Measurements from ENCODE around the gene RSAD1.
A peak's percentile ranks its signal among the peaks of the same experiment; 100 is the strongest.
"Not testable (repeated sequence)": the region's sequence is repeated elsewhere in the genome, so short reads cannot be mapped to it uniquely, and the experiment has no call there.

RSAD1 gene

DNA sequence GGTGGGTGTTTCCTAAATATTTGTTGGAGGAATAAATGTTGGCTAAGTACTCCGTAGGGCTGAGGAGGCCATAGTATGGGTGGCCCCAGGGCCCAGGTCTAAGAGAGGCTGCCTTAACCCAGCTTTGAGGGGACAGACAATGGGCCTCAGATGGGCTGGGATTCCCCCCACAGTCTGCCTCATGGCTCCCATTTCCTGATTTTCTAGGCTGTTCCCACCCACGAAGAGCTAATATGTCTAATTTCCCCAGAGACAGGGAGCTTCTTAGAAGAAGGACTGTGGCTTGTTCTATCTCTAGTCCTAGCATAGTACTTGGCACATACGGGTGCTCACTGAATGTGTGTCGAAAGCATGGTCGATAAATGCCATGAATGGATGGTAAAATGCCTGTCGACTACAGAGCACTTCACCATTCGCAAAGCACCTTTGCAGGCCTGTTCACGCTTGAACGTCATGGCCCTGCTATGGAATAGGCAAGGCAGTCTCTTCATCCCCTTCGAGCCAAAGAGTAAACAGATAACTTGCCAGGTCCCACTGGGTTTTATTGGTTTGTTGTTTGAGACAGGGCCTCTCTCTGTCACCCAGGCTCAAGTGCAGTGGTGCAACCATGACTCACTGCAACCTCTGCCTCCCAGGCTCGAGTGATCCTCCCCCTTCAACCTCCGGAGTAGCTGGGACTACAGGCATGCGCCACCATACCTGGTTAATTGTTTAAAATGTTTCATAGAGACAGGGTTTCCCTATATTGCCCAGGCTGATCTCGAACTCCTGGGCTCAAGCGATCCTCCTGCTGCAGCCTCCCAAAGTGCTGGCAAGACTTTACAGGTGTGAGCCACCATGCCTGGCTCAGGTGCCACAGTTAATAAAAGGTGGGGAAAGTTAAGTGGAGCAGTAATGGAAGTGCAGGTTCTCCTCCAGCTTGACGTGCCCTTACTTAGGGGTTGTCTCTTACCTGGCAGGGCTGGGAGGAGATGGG, 19.7 kb upstream of the RSAD1 start:
- DNase-seq, result no peak

DNA sequence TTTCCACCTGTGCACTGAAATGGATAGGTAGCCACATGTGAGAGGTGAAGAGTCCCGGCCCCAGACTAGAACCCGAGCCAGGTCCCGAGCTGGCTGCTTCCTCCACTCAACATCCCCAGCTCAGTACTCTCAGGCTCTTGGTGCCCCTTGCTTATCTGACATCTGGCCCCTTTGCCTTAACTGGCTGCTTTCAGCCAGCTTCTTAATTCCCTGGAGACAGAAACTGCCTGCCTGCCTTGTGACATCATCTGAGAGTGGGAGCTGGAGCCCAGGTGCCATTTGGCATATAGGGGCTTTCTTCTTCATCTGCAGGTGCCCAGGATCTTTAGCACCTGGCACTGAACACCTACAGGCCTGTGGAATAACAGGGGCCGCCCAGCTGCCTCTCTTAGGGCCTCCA, 18.9 kb upstream of the RSAD1 start:
- DNase-seq, result no peak

DNA sequence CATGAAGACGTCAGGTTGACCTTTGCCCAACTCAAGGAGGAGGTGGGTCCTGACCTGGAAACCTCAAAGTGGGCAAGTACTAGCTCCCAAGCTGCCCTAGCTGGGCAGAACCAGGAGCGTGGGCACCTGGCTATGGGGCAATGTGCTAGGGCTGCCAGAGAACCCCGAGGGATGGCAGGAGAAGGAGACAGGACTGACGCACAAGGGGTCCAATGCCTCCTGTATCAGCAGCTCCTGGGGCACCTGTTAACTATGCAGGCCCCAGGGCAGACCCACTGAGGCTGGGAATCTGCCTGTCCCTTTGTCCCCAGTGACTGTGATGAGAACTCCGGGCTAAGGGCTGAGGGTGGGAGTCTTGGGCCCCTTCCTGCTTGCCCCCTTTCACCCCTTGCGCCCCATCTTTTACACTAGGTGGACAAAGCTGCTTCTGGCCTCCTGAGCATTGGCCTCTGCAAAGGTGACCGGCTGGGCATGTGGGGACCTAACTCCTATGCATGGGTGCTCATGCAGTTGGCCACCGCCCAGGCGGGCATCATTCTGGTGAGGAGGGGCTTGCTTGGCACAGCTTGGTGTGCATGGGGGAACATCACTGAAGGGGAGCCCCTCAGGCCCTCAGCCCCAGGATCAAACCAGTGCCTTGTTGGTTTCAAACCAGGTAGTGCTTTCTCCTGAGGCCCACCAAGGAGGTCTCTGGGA, 17.7 kb upstream of the RSAD1 start:
- DNase-seq, result no peak

GRCh38 chr17:50461550-50462132, 17.0 kb upstream of the RSAD1 start:
- DNase-seq, result no peak

DNA sequence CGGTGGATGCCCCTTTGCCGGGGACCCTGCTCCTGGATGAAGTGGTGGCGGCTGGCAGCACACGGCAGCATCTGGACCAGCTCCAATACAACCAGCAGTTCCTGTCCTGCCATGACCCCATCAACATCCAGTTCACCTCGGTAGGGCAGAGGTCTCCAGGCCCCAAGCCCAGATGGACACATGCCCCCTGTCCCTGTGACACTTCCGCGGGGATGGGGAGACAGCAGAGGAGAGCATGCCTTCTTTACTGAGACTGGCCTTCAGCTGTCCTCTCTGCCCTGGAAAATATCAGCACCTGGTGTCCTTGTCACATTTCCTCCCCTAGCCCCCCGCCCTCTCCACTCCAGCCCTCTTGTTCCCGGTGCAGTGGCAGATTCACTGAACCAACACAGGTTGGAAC, 16.2 kb upstream of the RSAD1 start:
- no peak for DNase-seq

GRCh38 chr17:50464121-50464520, 14.5 kb upstream of the RSAD1 start:
- no peak for DNase-seq

- no peak for DNase-seq
Observed at GRCh38 chr17:50464736-50465135, 13.9 kb upstream of the RSAD1 start.

GRCh38 chr17:50465171-50465570, 13.5 kb upstream of the RSAD1 start:
- peak; percentile 21 for DNase-seq

DNA sequence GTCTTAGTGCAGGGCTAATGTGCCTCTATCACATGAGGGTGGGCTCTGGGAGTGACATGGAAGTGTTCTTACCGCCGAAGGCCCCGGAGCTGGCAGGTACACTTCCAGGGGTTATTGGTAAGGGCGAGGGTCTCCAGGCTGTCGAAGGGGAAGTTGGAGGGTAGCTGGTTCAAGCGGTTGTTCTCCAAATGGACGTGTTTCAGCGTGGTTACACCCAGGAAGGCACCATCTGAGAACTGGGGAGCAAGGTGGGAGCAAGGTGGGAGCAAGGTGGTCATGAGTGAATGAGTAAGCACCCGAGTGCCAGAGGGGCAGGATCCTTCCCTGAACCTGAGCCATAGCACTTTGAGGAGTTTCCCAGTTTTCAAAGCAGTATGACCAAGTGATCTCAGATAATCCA, 13.0 kb upstream of the RSAD1 start:
- no peak for DNase-seq

DNA sequence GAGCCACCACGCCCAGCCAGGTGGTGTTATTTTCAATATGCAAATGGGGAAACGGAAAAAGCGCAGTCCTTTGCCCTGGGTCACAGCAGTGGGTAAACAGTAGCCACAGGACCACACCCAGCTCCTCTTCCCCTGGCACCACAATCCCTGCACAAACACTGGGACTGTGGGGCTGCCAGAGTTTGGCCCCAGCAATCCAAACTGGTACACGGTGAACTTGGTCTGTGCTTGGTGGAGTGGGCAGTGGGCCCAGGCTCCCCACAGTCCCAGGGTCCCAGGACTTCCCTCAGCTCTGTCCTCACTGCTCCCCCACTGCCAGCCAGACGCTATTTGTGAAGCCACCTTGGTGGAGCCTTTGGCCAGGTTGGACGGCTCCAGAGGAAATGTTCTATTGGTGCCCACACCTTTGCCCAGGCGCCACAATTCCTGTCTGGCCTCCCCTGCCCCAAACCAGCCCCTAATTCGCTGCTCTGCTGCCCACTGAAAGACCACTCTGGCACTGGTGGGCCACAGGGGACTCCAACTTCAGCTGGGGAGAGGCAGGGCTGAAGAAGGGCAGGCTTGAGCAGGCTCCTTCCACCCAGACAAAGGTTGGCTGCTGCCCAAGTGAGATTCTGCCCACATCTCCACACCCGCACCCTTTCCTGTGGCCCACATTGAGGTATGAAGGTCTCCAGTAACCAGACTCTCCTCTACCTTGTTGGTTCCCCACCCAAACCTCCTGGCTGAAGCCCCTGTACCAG, 12.1 kb upstream of the RSAD1 start:
- no peak for DNase-seq

- no peak for DNase-seq
Observed at GRCh38 chr17:50467114-50467854, 11.4 kb upstream of the RSAD1 start.

GRCh38 chr17:50467855-50468303, 10.8 kb upstream of the RSAD1 start:
- no peak for DNase-seq

DNA sequence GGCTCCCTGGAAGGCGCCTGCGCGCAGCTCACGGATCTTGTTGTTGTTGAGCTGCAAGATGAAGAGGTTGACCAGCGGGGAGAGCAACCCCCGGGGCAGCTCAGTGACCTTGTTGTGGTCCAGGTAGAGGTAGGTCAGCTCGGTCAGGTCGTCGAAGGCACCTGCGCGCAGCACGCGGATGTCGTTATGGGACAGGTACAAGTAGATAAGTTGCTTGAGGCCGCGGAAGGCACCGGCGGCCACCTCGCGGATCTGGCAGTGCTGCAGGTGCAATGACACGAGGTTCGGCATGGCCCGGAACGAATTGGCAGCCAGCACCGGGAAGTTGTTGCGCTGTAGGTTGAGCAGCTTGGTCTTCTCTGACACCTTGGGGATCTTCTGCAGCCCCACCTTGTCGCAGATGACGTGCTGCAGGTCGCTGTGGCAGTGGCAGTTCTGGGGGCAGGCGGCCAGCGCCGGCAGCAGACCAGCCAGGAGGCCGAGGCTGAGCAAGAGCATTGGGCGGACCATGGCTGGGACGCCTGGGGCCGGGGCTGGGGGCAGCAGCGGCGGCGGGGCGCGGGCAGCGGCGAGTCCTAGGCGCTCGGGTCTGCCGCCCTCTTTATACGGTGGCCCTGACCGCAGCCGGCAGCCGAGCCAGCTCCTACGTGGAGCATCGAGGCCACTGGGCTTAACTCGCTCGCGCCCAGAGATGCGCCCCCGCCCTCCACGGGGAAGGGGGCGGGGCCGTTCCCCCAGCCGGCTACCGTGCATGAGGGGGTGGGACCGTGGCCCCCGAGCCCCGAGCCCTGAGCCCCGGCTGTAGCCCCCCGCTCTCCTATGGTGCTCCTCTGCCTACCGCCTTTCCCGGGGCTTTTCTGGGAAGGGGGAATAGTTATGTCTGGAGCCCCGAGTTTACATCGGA, 10.1 kb upstream of the RSAD1 start, which contains the start of gene CHAD:
Gene CHAD (minus strand): TSS at position 577 of the 904 bp plus-strand sequence. CDS start 67 bp downstream, at position 510.
- DNase-seq, result no peak

DNA sequence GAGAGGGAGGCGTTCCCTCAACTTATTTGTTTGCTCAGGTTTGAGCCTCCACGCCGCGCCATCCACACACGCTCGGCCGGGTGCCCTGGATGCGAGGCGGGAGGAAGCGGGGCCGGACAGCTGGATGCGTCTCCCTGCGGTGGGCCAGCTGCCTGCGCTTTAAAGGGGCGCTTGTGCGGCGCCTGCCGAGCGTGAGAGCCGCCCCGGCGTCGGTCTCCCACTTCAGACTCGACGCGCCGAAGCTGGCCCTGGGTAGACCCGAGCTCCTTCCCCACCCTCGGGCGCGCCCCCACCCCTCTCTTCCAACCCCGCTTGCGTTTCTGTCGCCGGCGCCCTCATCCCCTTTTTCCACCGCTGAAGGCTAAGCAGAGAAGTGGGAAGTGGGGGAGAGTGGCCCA, 9.5 kb upstream of the RSAD1 start:
- DNase-seq, result no peak

DNA sequence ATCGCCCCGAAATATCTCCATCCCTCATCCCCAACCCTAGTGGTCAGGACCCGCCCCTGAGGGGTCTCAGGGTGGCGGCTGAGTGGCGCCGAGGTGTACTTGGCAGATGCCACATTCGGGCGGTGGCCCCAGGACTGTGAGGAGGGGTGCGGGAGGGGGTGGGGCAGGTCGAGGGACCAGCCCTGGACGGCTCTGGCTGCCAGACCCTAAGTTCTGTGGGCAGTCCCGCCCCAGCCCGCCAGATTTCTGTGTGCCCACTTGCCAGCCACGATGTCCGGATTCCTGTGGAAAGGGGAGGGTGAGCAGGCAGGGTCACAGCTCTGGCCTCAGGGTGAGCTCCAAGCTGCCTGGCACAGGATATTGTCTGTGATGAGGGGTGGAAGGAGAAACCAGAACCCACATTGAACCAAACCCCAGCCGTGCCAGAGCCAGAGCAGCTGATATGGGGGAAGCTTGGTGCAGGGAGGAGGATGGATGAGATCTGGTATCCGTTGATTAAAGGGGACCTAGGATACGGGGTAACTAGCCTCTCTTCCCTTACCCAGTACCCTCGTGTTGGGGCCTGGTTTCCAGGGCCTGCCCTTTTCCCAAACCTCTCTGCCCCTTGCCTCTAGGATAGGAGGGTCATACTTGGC, 8.9 kb upstream of the RSAD1 start:
- no peak for DNase-seq

- no peak for DNase-seq
Observed at GRCh38 chr17:50470426-50470825, 8.2 kb upstream of the RSAD1 start.

DNA sequence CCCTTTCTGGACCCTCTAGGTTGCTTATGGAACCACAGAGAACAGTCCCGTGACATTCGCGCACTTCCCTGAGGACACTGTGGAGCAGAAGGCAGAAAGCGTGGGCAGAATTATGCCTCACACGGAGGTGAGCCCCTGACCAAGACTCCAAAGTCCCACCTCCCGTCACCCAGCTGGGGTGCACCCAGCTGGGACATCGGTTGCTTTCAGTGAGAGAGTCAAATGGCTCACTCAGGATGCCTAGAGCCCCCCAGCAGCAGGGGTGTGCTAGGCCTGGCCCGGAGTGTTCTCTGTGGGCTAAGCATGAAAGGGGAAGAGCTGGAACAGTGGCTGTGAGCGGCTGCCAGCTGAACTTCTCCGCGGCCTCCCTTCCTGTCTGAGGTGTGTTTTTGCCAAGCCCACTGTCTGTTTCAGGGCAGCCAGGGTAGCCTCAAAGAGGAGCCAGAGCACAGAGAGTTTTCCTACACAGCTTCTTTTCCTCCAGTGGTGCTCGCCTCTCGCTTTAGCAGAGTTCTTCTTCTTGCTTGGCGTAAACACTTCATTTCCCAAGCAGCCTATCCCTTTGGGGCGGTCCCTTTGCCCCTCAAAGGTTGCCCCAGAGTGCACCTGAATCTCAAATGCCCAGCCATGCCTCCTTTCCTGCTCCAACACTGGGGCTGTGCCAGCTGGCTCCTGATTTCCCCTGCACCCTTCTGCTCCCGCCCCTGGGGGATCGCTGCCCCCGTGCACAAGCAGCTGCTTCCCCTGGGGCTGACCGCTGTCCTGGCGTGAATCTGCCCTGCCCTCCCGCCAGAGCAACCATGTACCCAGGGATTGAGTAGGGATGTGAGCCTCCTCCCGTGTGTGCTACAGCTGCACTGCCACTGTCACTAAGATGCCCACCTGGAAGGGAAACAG, 7.4 kb upstream of the RSAD1 start:
- no peak for DNase-seq

- DNase-seq, result no peak
Observed at GRCh38 chr17:50472286-50472685, 6.4 kb upstream of the RSAD1 start.

GRCh38 chr17:50472761-50473161, 5.9 kb upstream of the RSAD1 start:
- DNase-seq, result not testable (repeated sequence)

All from NCI-H1105 (cell line).